ENCODE measurements around the gene ZBTB17. TPM values are rescaled to one million over a fixed set of nuclear protein-coding genes. Genes with fewer than 3 reads are reported as not detected.
"Not testable (repeated sequence)": the region's sequence is repeated elsewhere in the genome, so short reads cannot be mapped to it uniquely, and the experiment has no call there.

Gene ZBTB17
- total RNA-seq, 1 experiment from 2014 or later, result 17.4 TPM

- Histone ChIP-seq H3K4me3 (no peak overlapping the region), H3F3A (ENCODE audit: insufficient read depth, low read depth) (0 out of 2 replicates have a peak, but pooled peaks cover 4% of the 10 kb centered on the region), H3K79me2 (ENCODE audit: low read depth) (peaks cover 97% of the 10 kb centered on the region), H2AFZ (no peak overlapping the region), H3K4me2 (no peak overlapping the region), H3K36me3 (ENCODE audit: low read depth) (no peaks in the 10 kb centered on the region), H3K27ac (0 out of 2 replicates have a peak overlapping the region, but pooled peaks have one; percentile 12), H3K4me1 (replicated peaks; ENCODE audit: insufficient read depth) (no peaks in the 10 kb centered on the region), H4K20me1 (ENCODE audit: insufficient read depth) (peaks cover 6% of the 10 kb centered on the region; the same call in 1 of the 2 replicates), H3K9me2 (ENCODE audit: insufficient read depth) (no peaks in the 10 kb centered on the region), H3K27me3 (ENCODE audit: insufficient read depth, low read depth) (no peaks in the 10 kb centered on the region), H3K9me3 (ENCODE audit: insufficient read depth, low read depth) (no peaks in the 10 kb centered on the region)
- no peak for TF ChIP-seq CTCF (conservative IDR thresholded peaks at IDR 0.05)
- no peak for TF ChIP-seq EZH2 (IDR thresholded peaks at IDR 0.05; ENCODE audit: low read depth)
- ChIA-PET CTCF (interaction anchor here (0.6 to 0.7 kb wide), 2 partner anchors 24 to 45 kb away, joined by 4 to 5 read pairs; no protein-coding TSS in a partner anchor), POLR2A (ENCODE audit: unreplicated experiment) (no interaction called here)
- intact Hi-C loops (cut with micrococcal nuclease; ENCODE audit: unreplicated experiment), result no loop called here
- BruUV-seq (replicated peaks), result no TSS peak
- no peak for DNase-seq
These were observed 75.1 kb downstream of the ZBTB17 start for GRCh38 chr1:15900662-15901279.

DNA sequence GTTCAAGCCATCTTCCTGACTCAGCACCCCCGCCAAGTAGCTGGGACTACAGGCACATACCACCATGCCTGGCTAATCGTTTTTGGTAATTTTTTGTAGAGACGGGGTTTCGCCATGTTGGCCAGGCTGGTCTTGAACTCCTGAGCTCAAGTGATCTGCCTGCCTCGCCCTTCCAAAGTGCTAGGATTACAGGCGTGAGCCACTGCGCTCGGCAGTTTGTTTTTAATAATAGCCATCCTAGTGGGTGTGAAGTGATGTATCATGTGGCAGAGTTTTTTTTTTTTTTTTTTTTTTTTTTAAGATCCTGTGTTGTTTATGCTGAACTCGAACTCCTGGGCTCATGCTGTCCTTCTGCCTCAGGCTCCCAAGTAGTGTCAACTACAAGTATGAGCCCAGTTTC, 76.6 kb downstream of the ZBTB17 start:
- Histone ChIP-seq H3K4me2 (no peak overlapping the region), H3F3A (ENCODE audit: insufficient read depth, low read depth) (0 out of 2 replicates have a peak, but pooled peaks cover 4% of the 10 kb centered on the region), H3K27ac (no peak overlapping the region), H3K9me2 (ENCODE audit: insufficient read depth) (no peaks in the 10 kb centered on the region), H3K27me3 (ENCODE audit: insufficient read depth, low read depth) (no peaks in the 10 kb centered on the region), H3K4me1 (replicated peaks; ENCODE audit: insufficient read depth) (no peaks in the 10 kb centered on the region), H2AFZ (no peak overlapping the region), H3K36me3 (ENCODE audit: low read depth) (no peaks in the 10 kb centered on the region), H3K9me3 (ENCODE audit: insufficient read depth, low read depth) (no peaks in the 10 kb centered on the region), H3K79me2 (ENCODE audit: low read depth) (peaks cover 99% of the 10 kb centered on the region), H4K20me1 (ENCODE audit: insufficient read depth) (peaks cover 6% of the 10 kb centered on the region; the same call in 1 of the 2 replicates), H3K4me3 (no peak overlapping the region)
- DNase-seq, result no peak
- ChIA-PET CTCF (interaction anchor here (0.9 kb wide), 1 partner anchor 12 kb away, joined by 9 read pairs; no protein-coding TSS in a partner anchor), POLR2A (ENCODE audit: unreplicated experiment) (no interaction called here)
- intact Hi-C loops (cut with micrococcal nuclease; ENCODE audit: unreplicated experiment), result no loop called here
- no TSS peak for BruUV-seq (replicated peaks)
- TF ChIP-seq EZH2 (IDR thresholded peaks at IDR 0.05; ENCODE audit: low read depth) (no peak), CTCF (conservative IDR thresholded peaks at IDR 0.05) (no peak)

- ChIA-PET POLR2A (ENCODE audit: unreplicated experiment) (interaction anchor here (0.6 kb wide), 1 partner anchor 82 kb away, joined by 9 read pairs; no protein-coding TSS in a partner anchor), CTCF (interaction anchor here (0.7 kb wide), 1 partner anchor 24 kb away, joined by 4 read pairs; no protein-coding TSS in a partner anchor)
- H3K9me2 ChIP-seq (ENCODE audit: insufficient read depth); H4K20me1 ChIP-seq (ENCODE audit: insufficient read depth); H3K4me1 ChIP-seq (replicated peaks; ENCODE audit: insufficient read depth); H3K4me3 ChIP-seq; H2AFZ ChIP-seq; H3K9me3 ChIP-seq (ENCODE audit: insufficient read depth, low read depth); DNase-seq; H3K27me3 ChIP-seq (ENCODE audit: insufficient read depth, low read depth); H3K4me2 ChIP-seq; H3K36me3 ChIP-seq (ENCODE audit: low read depth); BruUV-seq (replicated peaks); intact Hi-C loops (cut with micrococcal nuclease; ENCODE audit: unreplicated experiment): not testable (repeated sequence)
- Histone ChIP-seq H3F3A (ENCODE audit: insufficient read depth, low read depth) (peaks cover 16% of the 10 kb centered on the region; the same call in 1 of the 2 replicates), H3K27ac (peak overlapping the region; percentile 53), H3K79me2 (ENCODE audit: low read depth) (peaks cover 99% of the 10 kb centered on the region)
These were observed 78.9 kb downstream of the ZBTB17 start for GRCh38 chr1:15896841-15897610.
